HG03139 (cell line): ENCODE results near the gene E2F8.
"Not testable (repeated sequence)": the region's sequence is repeated elsewhere in the genome, so short reads cannot be mapped to it uniquely, and the experiment has no call there.

Experiments used
- ATAC-seq: cut with Tn5 transposase; IDR thresholded peaks from one replicate; pipeline ENCODE4 v1.9.1; 2021; ENCODE audit not compliant: unreplicated experiment

The E2F8 gene

DNA sequence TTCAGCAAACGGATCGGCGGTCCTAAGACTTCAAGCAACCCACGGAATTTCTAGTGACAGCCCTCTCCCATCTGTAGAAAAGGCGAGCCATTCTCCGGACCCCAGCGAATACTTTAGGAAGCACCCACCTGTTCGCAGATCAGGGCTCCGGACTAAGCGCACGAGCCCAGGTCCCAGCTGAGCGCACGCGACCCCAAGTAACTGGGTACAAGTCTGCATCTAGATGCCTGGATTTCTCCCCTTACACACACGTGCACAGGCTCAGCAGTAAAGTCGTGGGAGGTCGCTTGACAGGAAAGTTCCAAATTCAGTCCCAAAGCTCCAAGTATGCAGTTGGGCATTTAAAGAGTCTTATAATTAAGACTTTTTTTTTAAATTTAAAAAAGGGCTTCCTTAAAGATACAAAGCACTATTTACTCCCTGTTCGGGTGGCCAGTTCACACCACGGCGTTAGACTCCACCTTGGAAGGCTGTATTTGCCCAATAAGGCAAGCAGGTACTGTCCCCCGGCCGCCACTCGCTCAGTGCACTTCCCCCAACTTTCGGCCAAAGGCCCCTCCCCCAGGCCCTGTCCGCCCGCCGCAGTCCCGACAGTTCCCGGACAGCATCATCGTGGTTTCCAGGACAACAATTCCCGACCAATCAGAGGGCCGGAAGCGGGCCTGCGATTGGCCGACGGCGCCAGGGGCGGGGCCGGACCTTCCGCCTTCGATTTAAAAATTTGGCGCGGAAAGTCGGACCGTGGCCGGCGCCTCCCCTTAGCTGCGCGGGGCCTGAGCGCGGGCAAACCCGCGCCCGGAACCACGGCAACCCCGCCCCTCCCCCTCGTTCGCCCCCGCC lies at the start of gene E2F8:
E2F8 (minus strand) TSS at position 526 of the 840 bp plus-strand sequence. CDS start 824 bp downstream, outside the sequence.
- peak; percentile 83 for ATAC-seq

- no peak for ATAC-seq
Observed at GRCh38 chr11:19290356-19290755, 49.6 kb upstream of the E2F8 start.

DNA sequence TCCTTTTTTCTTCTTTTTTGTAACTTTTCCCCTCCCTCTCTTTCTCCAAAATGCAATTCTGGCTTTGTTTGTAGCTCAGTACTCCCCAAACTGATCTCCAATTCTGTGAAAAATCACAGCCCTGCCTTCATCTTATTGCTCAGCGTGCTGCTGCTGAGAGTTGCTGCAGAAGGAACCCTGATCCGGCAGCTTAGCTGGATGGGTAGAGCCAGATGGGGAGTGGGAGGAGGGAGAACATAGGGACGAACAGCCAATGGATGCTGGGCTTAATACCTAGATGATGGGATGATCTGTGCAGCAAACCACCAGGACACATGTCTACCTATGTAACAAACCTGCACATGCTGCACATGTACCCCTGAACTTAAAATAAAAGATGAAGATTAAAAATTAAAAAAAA lies 47.5 kb upstream of the E2F8 start:
- no peak for ATAC-seq

GRCh38 chr11:19286411-19286810 lies 45.7 kb upstream of the E2F8 start:
- ATAC-seq: no peak

GRCh38 chr11:19284881-19285280 lies 44.1 kb upstream of the E2F8 start:
- no peak for ATAC-seq

DNA sequence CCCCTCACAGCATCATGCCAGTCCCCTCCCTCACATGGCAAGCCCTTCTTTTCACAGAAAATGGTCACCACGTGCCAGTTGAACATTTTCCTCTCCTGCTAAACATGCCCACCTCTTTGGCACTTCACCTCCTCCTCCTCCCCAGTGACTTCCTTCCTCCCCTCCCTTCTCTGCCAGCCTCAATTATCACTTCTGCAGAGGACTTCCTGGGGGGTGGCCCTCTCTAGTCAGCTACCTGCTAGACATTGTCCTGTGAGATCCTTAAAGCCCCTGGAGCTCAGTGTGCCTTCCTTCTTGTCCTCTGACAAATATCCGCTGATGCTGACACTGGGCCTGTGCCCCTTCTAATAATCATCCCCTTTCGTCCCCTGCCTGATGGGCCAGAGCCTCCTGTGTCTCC lies 43.2 kb upstream of the E2F8 start:
- no peak for ATAC-seq

DNA sequence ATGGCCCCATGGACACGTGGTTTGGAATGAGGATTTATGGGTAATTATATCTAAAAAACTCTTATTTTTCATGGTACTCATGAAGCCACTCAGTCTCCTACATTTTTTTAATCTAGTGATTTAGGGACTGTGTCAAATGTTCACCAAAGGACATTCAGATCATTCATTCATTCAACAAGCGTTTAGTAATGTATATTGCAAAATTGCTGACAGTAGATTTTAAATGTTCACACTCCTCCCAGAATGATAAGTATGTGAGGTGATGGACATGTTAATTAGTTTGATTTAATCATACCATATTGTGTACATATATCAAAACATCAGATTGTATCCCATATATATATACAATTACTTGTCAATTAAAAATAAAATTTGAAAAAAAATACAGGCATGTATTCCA lies 40.8 kb upstream of the E2F8 start:
- ATAC-seq: no peak

GRCh38 chr11:19281041-19281440 lies 40.3 kb upstream of the E2F8 start:
- no peak for ATAC-seq

DNA sequence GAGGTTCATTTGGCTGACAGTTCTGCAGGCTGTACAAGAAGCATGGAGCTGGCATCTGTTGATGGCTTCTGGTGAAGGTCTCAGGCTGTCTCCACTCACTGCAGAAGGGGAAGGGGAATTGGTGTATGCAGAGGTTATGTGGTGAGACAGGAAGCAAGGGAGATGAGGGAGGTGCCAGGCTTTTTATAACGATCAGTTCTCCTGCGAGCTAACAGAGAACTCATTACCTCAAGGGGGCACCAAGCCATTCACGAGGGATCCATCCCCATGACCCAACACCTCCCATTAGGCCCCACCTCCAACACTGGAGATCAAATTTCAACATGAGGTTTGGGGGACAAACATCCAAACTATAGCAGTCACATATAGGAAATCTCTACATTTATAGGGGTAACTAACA lies 38.7 kb upstream of the E2F8 start:
- no peak for ATAC-seq

- no peak for ATAC-seq
Observed at GRCh38 chr11:19276859-19277808, 36.4 kb upstream of the E2F8 start.

- no peak for ATAC-seq
Observed at GRCh38 chr11:19275496-19275895, 34.8 kb upstream of the E2F8 start.

DNA sequence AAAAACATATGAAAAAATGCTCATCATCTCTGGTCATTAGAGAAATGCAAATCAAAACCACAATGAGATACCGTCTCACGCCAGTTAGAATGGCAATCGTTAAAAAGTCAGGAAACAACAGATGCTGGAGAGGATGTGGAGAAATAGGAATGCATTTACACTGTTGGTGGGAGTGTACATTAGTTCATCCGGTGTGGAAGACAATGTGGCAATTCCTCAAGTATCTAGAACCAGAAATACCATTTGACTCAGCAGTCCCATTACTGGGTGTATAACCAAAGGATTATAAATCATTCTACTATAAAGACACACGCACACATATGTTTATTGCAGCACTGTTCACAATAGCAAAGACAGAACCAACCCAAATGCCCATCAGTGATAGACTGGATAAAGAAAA lies 32.5 kb upstream of the E2F8 start:
- ATAC-seq: not testable (repeated sequence)

GRCh38 chr11:19268909-19269308 lies 28.2 kb upstream of the E2F8 start:
- ATAC-seq: no peak

GRCh38 chr11:19267567-19267966 lies 26.8 kb upstream of the E2F8 start:
- ATAC-seq: no peak

- ATAC-seq: no peak
Observed at GRCh38 chr11:19263333-19263732, 22.6 kb upstream of the E2F8 start.

- ATAC-seq: peak; percentile 81
Observed at GRCh38 chr11:19259487-19260345, 19.0 kb upstream of the E2F8 start.

- no peak for ATAC-seq
Observed at GRCh38 chr11:19258641-19259230, 18.0 kb upstream of the E2F8 start.

DNA sequence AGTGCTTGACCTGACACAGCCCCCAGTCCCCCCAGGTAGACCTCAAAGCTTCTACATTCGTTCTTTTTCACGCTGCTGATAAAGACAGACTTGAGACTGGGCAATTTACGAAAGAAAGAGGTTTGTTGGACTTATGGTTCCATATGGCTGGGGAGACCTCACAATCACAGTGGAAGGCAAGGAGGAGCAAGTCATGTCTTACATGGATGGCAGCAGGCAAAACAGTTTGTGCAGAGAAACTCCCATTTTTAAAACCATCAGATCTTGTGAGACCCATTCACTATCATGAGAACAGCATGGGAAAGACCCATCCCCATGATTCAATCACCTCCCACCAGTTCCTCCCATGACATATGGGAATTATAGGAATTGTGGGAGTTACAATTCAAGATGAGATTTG lies 13.7 kb upstream of the E2F8 start:
- not testable (repeated sequence) for ATAC-seq

DNA sequence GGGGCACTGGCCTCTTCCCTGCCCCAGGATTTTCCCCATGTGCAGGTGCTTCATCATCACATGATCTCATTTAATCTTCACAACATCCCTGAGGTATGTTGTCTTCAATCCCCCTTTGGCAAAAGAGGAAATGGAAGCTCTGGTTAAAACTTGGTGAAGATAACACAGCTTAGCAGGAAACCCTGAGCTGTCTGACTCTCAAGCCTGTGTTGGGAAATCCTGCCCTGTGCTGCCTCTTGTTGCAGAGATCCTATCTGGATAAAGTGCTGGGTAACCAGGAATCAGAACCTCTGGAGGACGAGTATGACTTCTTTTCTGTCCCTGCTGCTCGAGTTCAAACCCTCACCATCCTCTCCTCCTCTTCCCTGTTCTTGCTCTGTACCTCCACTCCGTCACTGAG lies 13.1 kb upstream of the E2F8 start:
- no peak for ATAC-seq

DNA sequence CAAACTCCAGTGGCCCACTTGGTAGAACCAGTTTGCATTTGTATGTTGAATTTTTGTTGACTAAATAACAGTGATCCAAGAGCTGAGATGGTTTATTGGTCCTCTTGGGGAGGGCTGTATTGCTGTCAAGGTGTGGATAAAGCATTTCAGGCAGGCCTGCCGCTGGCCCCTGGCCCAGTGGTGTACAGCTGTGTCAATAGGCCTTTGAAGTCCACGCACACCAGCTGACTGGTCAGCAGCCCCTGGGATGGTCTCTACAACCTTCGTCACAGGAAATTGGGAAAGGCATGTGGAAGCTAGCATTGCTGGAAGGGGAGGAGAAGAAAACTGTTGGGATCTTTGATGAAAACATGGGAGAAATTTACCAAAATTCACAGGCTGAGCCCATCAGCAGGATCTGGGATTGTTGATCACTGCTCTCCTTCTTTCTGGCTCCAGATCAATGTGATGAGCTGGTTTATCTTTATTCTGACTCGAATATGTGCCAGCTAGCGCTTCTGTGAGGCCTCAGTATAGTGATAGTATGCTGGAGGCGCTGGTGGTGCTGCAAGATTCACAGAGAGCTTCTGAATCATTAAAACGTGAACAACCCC lies 12.5 kb upstream of the E2F8 start:
- no peak for ATAC-seq
